Peyer's patch (tissue), 4 donors: ENCODE measurements around the gene HS6ST2.

Experiments
- POLR2A ChIP-seq, 2 donors: fragments of 450-650 bp; IDR thresholded peaks; one replicate each; pipeline ENCODE4 v1.5.1; 2017; ENCODE audit warnings: antibody characterized with exemption in 2 of 2, mild to moderate bottlenecking in 2 of 2, moderate library complexity in 2 of 2
- TF ChIP-seq, protein P1 (sequence below), 6 experiments: fragments of 450-650 bp in 4 of 6; fragments of 200-600 bp in 2 of 6; sonication (generic) in 1 of 6; IDR thresholded peaks; one replicate each; pipeline ENCODE4 v1.5.1; 2017 to 2019; ENCODE audit warnings: antibody characterized with exemption in 6 of 6, mild to moderate bottlenecking in 3 of 6, moderate library complexity in 1 of 6

DNA sequence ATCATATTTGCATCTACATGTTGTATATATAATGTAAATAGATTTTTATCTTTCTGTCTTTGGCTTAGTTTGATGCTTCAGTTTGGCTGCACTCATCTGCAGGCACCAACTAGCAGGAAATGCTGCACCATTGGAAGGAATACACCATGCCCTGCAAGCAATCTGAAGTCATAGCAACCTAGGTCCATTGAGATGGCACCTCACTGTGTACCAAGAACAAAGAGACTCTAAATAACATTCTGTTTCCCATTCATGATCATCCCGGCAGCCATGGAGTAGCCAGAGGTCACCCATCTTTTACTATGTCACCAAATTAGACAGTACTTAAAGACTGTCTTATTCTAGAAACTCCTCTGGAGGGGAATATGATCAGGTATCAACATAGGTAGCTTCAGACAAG lies 40.8 kb upstream of the HS6ST2 start:
- TF ChIP-seq, protein P1, sequence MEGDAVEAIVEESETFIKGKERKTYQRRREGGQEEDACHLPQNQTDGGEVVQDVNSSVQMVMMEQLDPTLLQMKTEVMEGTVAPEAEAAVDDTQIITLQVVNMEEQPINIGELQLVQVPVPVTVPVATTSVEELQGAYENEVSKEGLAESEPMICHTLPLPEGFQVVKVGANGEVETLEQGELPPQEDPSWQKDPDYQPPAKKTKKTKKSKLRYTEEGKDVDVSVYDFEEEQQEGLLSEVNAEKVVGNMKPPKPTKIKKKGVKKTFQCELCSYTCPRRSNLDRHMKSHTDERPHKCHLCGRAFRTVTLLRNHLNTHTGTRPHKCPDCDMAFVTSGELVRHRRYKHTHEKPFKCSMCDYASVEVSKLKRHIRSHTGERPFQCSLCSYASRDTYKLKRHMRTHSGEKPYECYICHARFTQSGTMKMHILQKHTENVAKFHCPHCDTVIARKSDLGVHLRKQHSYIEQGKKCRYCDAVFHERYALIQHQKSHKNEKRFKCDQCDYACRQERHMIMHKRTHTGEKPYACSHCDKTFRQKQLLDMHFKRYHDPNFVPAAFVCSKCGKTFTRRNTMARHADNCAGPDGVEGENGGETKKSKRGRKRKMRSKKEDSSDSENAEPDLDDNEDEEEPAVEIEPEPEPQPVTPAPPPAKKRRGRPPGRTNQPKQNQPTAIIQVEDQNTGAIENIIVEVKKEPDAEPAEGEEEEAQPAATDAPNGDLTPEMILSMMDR (IDR thresholded peaks at IDR 0.05), result no peak
- no peak for TF ChIP-seq POLR2A (IDR thresholded peaks at IDR 0.05)
